ENCODE measurements around the gene CORO1C.

Gene CORO1C

DNA sequence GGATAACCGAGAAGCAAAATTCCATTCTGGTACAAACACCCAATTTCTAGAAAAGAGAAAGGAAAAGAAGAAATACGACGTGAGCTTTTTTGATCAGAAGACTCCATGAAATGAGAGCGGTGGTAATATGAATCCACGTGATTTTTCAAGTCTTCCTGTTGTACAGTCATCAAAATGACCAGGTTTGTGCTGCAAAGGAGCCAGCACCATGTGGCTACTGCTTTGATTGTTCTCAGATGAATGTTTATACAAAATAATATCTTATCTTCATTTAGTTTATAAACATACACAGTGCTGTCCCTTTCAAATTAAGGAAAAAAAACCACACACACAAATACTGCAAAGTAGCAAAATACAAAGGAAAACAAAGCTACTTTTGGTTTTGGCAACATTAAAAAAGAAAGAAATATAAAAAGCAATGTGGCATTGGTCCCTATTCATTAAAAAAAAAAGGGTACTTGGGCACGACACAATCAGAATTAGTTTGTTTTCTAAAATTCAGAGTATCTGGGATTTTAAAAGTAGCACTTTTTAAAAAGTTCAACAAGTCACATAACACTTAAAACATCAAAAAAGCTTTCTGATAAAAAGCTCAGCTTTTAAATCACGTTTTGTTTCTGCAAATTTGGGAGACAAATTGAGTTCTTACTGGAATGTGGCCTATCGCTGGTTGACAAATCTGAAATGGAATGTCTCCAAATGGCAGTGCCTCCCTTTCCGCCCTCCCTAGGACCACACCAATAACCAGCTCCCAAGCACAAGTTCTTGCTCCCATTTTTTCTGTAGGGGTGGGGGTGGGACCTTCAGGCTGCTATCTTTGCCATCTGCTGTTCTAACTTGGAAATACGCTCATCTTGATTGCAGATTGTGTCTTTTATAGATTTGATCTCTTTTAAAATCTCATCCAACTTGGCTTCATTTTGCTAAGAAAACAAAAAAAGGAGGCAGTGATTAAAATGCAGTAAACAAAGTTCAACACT, 84.4 kb downstream of the CORO1C start:
- H3K4me3 ChIP-seq (replicated peaks in 1 of 2; ENCODE audit: low read depth in 2 of 2, low read length in 2 of 2), result no peak overlapping the region
- TF ChIP-seq, protein P1, sequence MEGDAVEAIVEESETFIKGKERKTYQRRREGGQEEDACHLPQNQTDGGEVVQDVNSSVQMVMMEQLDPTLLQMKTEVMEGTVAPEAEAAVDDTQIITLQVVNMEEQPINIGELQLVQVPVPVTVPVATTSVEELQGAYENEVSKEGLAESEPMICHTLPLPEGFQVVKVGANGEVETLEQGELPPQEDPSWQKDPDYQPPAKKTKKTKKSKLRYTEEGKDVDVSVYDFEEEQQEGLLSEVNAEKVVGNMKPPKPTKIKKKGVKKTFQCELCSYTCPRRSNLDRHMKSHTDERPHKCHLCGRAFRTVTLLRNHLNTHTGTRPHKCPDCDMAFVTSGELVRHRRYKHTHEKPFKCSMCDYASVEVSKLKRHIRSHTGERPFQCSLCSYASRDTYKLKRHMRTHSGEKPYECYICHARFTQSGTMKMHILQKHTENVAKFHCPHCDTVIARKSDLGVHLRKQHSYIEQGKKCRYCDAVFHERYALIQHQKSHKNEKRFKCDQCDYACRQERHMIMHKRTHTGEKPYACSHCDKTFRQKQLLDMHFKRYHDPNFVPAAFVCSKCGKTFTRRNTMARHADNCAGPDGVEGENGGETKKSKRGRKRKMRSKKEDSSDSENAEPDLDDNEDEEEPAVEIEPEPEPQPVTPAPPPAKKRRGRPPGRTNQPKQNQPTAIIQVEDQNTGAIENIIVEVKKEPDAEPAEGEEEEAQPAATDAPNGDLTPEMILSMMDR (IDR thresholded peaks at IDR 0.05; ENCODE audit: low read depth, low read length), result no peak
- no peak for DNase-seq (ENCODE audit: low read depth in 2 of 2)

DNA sequence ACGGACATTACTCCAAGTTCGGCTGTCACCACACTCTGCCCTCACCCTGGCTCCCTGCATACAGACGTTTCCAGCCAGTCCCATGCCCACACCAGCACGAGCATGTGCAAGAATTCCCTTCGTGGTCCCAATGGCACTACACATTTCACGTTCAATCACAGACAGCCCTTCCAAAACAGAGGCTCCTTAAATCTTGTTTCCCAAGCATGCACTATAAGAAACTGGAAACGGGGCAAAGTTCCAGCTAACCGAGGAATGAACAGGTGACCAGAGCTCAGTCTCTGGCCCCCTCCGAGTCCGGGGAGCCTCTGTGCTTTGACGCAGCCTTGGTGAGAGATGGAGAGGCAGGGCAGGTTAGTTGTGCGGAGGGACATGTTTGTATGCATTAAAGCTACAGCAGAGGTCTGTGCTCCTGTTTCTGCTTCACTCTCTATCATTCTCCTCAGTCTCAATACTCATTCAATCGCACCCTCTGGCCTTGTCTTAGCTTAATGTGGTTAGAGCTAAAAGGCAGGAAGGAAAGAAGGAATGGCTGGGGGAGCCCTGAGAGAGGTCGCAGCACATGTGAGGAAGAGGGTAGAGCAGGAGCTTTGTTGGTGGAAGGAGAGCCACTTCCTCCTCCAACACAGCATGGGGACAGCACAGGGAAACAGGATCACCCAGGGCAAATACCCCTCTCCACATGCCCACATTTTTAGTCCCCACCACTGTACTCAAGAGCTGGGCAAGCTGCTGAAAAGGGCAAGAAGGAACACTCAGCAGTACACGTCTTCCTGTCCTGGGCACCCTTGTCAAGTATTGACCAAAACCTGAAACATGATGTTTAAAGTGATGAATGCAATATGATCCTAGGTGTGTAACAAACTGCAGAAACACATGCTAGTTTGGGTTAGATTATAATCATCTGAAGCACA, 85.4 kb downstream of the CORO1C start:
- no peak overlapping the region for H3K4me3 ChIP-seq (replicated peaks in 1 of 2; ENCODE audit: low read depth in 2 of 2, low read length in 2 of 2)
- TF ChIP-seq, protein P1 (IDR thresholded peaks at IDR 0.05; ENCODE audit: low read depth, low read length), result no peak

DNA sequence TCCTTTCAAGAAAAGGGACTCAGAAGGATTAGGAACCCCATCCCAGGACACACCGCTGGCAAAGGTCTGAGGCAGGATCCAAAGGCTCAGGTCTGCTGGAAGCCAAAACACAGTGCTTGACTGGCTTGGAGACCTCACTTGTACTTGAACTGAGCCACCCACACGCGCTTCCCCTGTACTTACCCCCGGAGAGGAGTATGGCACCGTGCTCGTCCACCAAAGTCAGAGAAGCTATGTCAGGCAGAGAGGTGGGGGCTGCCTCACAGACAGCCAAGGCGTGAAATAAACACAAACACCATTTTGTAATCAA, 86.6 kb downstream of the CORO1C start:
- no peak for DNase-seq (ENCODE audit: low read depth in 2 of 2)
- no peak overlapping the region for H3K4me3 ChIP-seq (replicated peaks in 1 of 2; ENCODE audit: low read depth in 2 of 2, low read length in 2 of 2)
- TF ChIP-seq, protein P1 (IDR thresholded peaks at IDR 0.05; ENCODE audit: low read depth, low read length), result no peak

More for the DNA sequence above, 85.4 kb downstream of the CORO1C start:
- no peak for DNase-seq (ENCODE audit: low read depth in 2 of 2)

DNA sequence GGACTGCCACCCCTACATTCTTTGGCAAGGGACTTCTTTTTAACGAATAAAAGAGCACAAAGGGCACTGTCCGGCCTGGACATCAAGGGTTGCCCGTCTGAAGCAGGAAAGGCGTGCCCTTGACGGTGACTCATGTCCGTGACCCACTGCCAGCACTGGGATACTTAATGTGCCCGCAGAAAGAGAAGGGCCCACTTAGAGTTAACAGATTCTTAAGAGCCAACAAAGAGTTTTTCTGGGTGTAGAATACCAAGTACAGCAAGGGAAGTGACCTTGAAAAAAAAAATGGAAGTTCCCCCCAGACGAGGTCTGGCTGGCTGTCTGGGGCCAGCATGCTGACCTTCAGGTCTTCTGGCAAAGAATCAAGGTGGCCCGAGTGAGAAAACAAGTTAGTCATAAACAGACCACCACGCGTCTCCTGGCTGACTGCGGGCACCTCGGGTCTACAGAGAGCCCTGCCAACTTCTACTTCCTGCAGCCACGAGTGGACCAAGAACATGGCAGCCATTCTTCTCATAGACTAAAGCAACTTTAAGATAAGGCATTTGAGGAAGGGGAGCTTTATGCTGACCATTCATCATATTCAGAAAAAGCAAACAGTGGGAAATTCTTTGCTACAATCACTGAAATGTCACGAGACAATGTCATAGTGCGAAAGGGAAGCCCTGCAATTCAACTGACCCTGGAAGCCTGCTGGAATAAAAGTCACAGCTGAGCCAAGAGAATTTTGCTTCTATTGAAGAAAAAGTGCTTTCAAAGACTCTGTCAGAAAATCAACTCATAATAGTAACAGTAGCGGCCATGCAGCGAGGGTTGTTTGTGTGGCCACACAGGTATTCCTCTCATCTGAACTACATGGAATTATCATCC, 87.1 kb downstream of the CORO1C start:
- TF ChIP-seq, protein P1 (IDR thresholded peaks at IDR 0.05; ENCODE audit: low read depth, low read length), result no peak
- no peak overlapping the region for H3K4me3 ChIP-seq (replicated peaks in 1 of 2; ENCODE audit: low read depth in 2 of 2, low read length in 2 of 2)
- peak in 1 of 2 donors; percentile 60 for DNase-seq (ENCODE audit: low read depth in 2 of 2)

DNA sequence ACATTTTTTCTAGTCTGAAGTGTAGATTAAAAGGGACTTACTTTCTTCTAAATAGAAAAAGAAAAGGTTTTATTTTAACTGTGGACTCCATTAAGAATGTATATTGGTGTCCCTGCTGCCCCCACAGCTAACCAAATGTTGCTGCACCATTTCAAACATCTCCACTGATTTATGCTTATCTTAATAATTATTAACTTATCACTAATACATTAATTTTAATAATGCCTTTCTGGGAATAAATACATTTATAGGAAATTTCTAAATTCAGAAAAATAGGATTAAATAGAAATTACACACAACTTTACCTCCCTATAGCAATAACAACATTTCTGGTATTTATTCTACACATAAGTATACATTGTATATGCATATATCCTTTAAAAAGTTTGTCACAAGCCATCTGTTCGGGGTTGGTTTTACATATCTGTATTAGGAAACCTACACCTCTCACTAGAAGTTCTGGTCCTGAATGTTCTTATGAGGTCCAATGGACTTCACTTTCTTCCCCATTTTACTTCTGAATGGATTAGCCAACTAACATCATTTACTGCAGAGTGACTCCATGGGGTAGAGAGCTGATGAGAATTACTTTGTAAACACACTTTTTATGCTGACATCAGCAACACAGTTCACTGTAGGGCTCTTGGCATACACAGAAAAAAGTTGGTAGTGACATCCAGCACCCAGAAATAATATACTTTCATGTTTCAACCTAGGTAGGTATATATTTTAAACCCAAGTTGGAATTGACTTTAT, 88.2 kb downstream of the CORO1C start:
- H3K4me3 ChIP-seq (replicated peaks in 1 of 2; ENCODE audit: low read depth in 2 of 2, low read length in 2 of 2), result no peak overlapping the region
- TF ChIP-seq, protein P1 (IDR thresholded peaks at IDR 0.05; ENCODE audit: low read depth, low read length), result no peak
- no peak for DNase-seq (ENCODE audit: low read depth in 2 of 2)
